ENCODE measurements around the gene PIK3CB. TPM values are rescaled to one million over a fixed set of nuclear protein-coding genes. Genes with fewer than 3 reads are reported as not detected.

PIK3CB gene
- total RNA-seq, 2 donors from 2014 or later, result 27.5 to 28.9 TPM

DNA sequence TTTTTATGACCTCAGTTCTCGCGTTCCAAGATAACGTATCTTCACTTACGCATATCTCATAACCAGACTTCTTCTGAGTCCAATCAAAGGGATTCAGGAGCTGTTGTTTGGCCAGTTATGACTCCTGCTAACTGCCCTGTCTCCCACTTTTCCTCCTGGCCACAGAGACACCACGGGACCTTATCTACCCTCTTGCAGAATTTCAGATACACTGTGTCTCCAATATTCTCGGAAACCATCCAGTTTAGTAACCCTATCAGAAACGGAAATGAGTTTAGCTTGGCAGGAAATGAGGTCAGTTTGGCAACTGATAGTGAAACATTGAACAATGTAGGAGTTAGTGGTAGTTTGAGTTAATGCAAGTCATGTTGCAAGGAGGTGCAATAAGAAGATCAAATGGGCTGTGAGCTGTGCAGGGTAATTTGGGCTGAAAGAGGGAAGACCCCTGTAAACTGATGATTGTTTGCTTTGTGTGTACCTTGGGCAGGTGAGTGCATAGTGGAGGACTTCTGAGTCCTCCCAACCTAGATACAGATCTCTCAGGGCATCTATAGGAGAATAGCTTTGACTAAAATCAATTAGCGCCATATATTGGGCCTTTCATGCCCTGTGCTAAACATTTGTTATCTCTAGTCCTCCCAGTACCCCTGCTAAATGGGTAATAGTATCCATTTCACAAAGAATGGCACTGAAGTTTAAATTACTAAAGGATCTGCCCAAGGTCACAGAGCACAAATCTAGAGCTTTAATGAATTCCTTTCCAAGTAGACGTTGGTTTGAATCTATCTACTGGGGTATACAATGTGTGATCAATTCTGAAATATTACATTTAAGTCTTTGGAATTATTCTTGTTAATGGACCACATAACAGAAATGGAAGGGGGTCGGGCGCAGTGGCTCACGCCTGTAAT lies 41.3 kb upstream of the PIK3CB start:
- H3K4me1 ChIP-seq (replicated peaks), result no peaks in the 10 kb centered on the region
- WGBS, result 79% methylated on average over 12 of the region's 12 CpGs
- H3K27ac ChIP-seq, result no peak overlapping the region
- DNase-seq (ENCODE audit: low spot score), result no peak
- intact Hi-C loops (cut with DNase I), result no loop called here
- H3K36me3 ChIP-seq, result no peaks in the 10 kb centered on the region
- no peaks in the 10 kb centered on the region for H3K27me3 ChIP-seq (replicated peaks; ENCODE audit: insufficient read depth)
- H3K9me3 ChIP-seq, result no peaks in the 10 kb centered on the region
- TF ChIP-seq, protein P1, sequence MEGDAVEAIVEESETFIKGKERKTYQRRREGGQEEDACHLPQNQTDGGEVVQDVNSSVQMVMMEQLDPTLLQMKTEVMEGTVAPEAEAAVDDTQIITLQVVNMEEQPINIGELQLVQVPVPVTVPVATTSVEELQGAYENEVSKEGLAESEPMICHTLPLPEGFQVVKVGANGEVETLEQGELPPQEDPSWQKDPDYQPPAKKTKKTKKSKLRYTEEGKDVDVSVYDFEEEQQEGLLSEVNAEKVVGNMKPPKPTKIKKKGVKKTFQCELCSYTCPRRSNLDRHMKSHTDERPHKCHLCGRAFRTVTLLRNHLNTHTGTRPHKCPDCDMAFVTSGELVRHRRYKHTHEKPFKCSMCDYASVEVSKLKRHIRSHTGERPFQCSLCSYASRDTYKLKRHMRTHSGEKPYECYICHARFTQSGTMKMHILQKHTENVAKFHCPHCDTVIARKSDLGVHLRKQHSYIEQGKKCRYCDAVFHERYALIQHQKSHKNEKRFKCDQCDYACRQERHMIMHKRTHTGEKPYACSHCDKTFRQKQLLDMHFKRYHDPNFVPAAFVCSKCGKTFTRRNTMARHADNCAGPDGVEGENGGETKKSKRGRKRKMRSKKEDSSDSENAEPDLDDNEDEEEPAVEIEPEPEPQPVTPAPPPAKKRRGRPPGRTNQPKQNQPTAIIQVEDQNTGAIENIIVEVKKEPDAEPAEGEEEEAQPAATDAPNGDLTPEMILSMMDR (IDR thresholded peaks at IDR 0.05), result no peak
- TF ChIP-seq POLR2A (IDR thresholded peaks at IDR 0.05), result no peak
- no peak for TF ChIP-seq POLR2AphosphoS5 (IDR thresholded peaks at IDR 0.05)
- no peak overlapping the region for H3K4me3 ChIP-seq

DNA sequence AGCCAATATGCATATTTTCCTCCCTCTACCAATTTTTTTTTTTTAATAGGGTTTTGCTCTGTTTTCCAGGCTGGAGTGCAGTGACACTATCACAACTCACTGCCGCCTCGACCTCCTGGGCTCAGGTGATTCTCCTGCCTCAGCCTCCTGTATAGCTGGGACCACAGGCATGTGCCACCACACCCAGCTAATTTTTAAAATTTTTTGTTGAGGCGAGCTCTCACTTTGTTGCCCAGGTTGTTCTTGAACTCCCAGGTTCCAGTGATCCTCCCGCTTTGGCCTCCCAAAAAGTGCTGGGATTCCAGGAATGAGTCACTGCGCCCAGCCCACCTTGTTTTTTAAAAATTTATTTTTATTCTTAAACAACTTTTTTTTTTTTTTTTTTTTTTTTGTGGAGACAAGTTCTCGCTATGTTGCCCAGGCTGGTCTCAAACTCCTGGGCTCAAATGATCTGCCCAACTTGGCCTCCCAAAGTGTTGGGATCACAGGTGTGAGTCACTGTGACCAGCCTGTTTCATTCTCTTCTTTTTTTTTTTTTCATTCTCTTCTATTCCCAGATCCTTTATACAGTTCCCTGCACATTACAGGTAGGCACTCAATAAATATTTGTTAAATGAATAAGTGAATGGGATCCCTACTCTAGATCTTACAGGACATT lies 40.5 kb upstream of the PIK3CB start:
- H3K27me3 ChIP-seq (replicated peaks; ENCODE audit: insufficient read depth), result no peaks in the 10 kb centered on the region
- DNase-seq (ENCODE audit: low spot score), result no peak
- intact Hi-C loops (cut with DNase I), result no loop called here
- no peaks in the 10 kb centered on the region for H3K9me3 ChIP-seq
- no peak for TF ChIP-seq POLR2A (IDR thresholded peaks at IDR 0.05)
- no peak for TF ChIP-seq POLR2AphosphoS5 (IDR thresholded peaks at IDR 0.05)
- TF ChIP-seq, protein P1 (IDR thresholded peaks at IDR 0.05), result no peak
- no peak overlapping the region for H3K27ac ChIP-seq
- WGBS, result 98% methylated on average over 6 of the region's 6 CpGs
- no peaks in the 10 kb centered on the region for H3K4me1 ChIP-seq (replicated peaks)
- no peak overlapping the region for H3K4me3 ChIP-seq
- H3K36me3 ChIP-seq, result no peaks in the 10 kb centered on the region

DNA sequence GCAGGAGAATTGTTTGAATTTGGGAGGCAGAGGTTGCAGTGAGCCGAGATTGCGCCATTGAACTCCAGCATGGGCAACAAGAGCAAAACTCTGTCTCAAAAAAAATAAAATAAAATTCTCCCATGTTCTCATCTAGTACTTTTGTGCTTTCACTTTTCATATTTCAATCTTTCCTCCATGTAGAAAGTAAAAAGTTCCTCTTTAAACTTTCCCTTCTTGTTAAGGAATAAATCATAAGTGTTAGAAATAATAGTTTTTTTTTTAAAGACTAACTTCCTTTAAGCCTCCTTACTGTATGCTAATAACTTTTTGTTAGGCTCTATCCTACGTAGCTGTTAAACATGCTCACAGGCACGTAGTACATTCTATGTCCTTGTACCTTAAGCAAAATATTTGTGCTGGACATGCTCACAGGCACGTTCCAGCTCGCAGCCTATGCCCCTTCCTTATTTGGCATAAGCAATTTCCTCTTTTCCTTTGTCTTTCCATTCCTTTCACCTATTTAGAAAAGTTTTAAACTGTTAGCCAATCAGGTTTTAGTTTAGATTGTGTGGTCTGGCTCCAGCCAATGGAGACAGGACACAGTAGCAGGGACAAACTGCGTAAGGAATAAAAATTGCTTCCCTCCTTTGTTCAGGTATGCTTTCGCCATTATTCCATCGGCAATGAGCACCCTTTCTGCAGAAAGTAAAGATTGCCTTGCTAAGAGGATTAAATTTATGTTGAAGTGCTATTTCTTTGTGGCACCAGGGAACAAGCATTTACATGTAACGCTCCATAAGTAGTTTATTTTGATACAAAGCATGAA lies 38.9 kb upstream of the PIK3CB start:
- Histone ChIP-seq H3K27me3 (replicated peaks; ENCODE audit: insufficient read depth) (no peaks in the 10 kb centered on the region), H3K4me1 (replicated peaks) (no peaks in the 10 kb centered on the region), H3K27ac (no peak overlapping the region), H3K36me3 (no peaks in the 10 kb centered on the region), H3K4me3 (no peak overlapping the region), H3K9me3 (no peaks in the 10 kb centered on the region)
- no peak for DNase-seq (ENCODE audit: low spot score)
- intact Hi-C loops (cut with DNase I), result no loop called here
- TF ChIP-seq, protein P1 (IDR thresholded peaks at IDR 0.05), result no peak
- no peak for TF ChIP-seq POLR2A (IDR thresholded peaks at IDR 0.05)
- no peak for TF ChIP-seq POLR2AphosphoS5 (IDR thresholded peaks at IDR 0.05)
- WGBS, result 68% methylated on average over 10 of the region's 10 CpGs

DNA sequence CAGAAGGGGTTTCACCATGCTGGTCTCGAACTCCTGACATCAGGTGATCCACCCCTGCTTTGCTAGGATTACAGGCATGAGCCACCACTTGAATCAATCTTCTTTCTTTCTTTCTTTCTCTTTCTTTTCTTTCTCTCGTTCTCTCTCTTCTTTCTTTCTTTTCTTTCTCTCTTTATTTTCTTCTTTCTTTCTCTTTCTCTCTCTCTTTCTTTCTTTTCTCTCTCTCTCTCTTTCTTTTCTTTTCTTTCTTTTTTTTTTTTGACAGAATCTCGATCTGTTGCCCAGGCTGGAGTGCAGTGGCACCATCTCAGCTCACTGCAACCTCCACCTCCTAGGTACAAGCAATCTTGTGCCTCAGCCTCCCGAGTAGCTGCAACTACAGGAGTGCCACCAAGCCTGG lies 37.9 kb upstream of the PIK3CB start:
- intact Hi-C loops (cut with DNase I), result no loop called here
- H3K27me3 ChIP-seq (replicated peaks; ENCODE audit: insufficient read depth), result no peaks in the 10 kb centered on the region
- TF ChIP-seq, protein P1 (IDR thresholded peaks at IDR 0.05), result no peak
- no peak for TF ChIP-seq POLR2A (IDR thresholded peaks at IDR 0.05)
- no peak for TF ChIP-seq POLR2AphosphoS5 (IDR thresholded peaks at IDR 0.05)
- no peak overlapping the region for H3K4me3 ChIP-seq
- no peaks in the 10 kb centered on the region for H3K9me3 ChIP-seq
- no peaks in the 10 kb centered on the region for H3K36me3 ChIP-seq
- H3K4me1 ChIP-seq (replicated peaks), result no peaks in the 10 kb centered on the region
- H3K27ac ChIP-seq, result no peak overlapping the region
- WGBS, result 96% methylated on average over 4 of the region's 4 CpGs
- DNase-seq (ENCODE audit: low spot score), result no peak

Measured in prostate gland (tissue), 2 donors.